ENCODE results near the gene PLGRKT.

The PLGRKT gene

GRCh38 chr9:5361326-5362010 lies 76.3 kb downstream of the PLGRKT start:
- TF ChIP-seq EZH2phosphoT487 (IDR thresholded peaks at IDR 0.05; ENCODE audit: borderline replicate concordance) = no peak
- TF ChIP-seq CTCF (conservative IDR thresholded peaks at IDR 0.05; ENCODE audit: low read length) = no peak
- no peak overlapping the region for H3K4me2 ChIP-seq (ENCODE audit: low read depth, low read length, poor library complexity, severe bottlenecking)
- no peaks in the 10 kb centered on the region for H3F3A ChIP-seq (ENCODE audit: low read depth)

DNA sequence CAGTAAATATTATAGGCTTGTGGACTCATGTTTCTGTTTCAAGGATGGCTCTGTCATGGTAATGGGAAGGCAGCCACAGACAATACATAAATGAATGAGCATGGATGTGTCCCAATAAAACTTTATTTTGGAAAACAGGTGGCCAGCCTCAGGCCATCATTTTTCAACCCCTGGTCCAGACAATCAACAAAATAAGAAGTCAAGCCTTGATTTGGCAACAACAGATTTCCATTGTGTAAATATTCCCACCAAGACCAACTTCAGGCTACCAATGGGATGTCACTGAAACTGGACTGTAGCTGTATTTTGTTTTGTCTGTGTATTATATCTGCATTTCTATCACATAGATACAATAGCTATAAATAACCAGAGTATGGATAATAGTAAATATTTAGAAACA lies 77.4 kb downstream of the PLGRKT start:
- Histone ChIP-seq H3K9me3 (ENCODE audit: insufficient read depth, low read depth, low read length) (no peaks in the 10 kb centered on the region), H3K9ac (ENCODE audit: low read depth, low read length, poor library complexity, severe bottlenecking) (no peak overlapping the region), H4K20me1 (ENCODE audit: insufficient read depth, low read length, poor library complexity, severe bottlenecking) (no peaks in the 10 kb centered on the region), H3K36me3 (ENCODE audit: insufficient read depth, low read length) (no peaks in the 10 kb centered on the region), H3K4me2 (ENCODE audit: low read depth, low read length, poor library complexity, severe bottlenecking) (no peak overlapping the region), H3K4me3 (ENCODE audit: low read length, poor library complexity, severe bottlenecking) (no peak overlapping the region), H3K4me1 (ENCODE audit: insufficient read depth, low read length, poor library complexity, severe bottlenecking) (no peaks in the 10 kb centered on the region), H3F3A (ENCODE audit: low read depth) (no peaks in the 10 kb centered on the region), H3K27me3 (ENCODE audit: insufficient read depth, low read length, poor library complexity, severe bottlenecking) (no peaks in the 10 kb centered on the region), H3K79me2 (ENCODE audit: insufficient read depth, low read length) (no peaks in the 10 kb centered on the region), H3K9me2 (replicated peaks; ENCODE audit: low read depth, low read length) (no peaks in the 10 kb centered on the region), H2AFZ (ENCODE audit: low read length) (no peak overlapping the region)
- no peak for TF ChIP-seq EZH2phosphoT487 (IDR thresholded peaks at IDR 0.05; ENCODE audit: borderline replicate concordance)
- TF ChIP-seq CTCF (conservative IDR thresholded peaks at IDR 0.05; ENCODE audit: low read length) = no peak

More at GRCh38 chr9:5361326-5362010, 76.3 kb downstream of the PLGRKT start:
- no peaks in the 10 kb centered on the region for H3K4me1 ChIP-seq (ENCODE audit: insufficient read depth, low read length, poor library complexity, severe bottlenecking)
- no peaks in the 10 kb centered on the region for H3K79me2 ChIP-seq (ENCODE audit: insufficient read depth, low read length)
- no peaks in the 10 kb centered on the region for H3K27me3 ChIP-seq (ENCODE audit: insufficient read depth, low read length, poor library complexity, severe bottlenecking)
- H3K9me2 ChIP-seq (replicated peaks; ENCODE audit: low read depth, low read length) = no peaks in the 10 kb centered on the region
- no peak overlapping the region for H2AFZ ChIP-seq (ENCODE audit: low read length)
- H3K4me3 ChIP-seq (ENCODE audit: low read length, poor library complexity, severe bottlenecking) = no peak overlapping the region
- no peaks in the 10 kb centered on the region for H3K9me3 ChIP-seq (ENCODE audit: insufficient read depth, low read depth, low read length)
- no peaks in the 10 kb centered on the region for H4K20me1 ChIP-seq (ENCODE audit: insufficient read depth, low read length, poor library complexity, severe bottlenecking)
- no peak overlapping the region for H3K9ac ChIP-seq (ENCODE audit: low read depth, low read length, poor library complexity, severe bottlenecking)
- H3K36me3 ChIP-seq (ENCODE audit: insufficient read depth, low read length) = no peaks in the 10 kb centered on the region

- peaks cover 12% of the 10 kb centered on the region for H3K4me1 ChIP-seq (ENCODE audit: insufficient read depth, low read length, poor library complexity, severe bottlenecking)
- H3K9me3 ChIP-seq (ENCODE audit: insufficient read depth, low read depth, low read length) = no peaks in the 10 kb centered on the region
- H3K79me2 ChIP-seq (ENCODE audit: insufficient read depth, low read length) = no peaks in the 10 kb centered on the region
- TF ChIP-seq CTCF (conservative IDR thresholded peaks at IDR 0.05; ENCODE audit: low read length) (no peak), EZH2phosphoT487 (IDR thresholded peaks at IDR 0.05; ENCODE audit: borderline replicate concordance) (no peak)
- H3K4me3 ChIP-seq (ENCODE audit: low read length, poor library complexity, severe bottlenecking) = no peak overlapping the region
- H3K27me3 ChIP-seq (ENCODE audit: insufficient read depth, low read length, poor library complexity, severe bottlenecking) = no peaks in the 10 kb centered on the region
- H3K9me2 ChIP-seq (replicated peaks; ENCODE audit: low read depth, low read length) = no peaks in the 10 kb centered on the region
- H3K4me2 ChIP-seq (ENCODE audit: low read depth, low read length, poor library complexity, severe bottlenecking) = no peak overlapping the region
- no peak overlapping the region for H3K9ac ChIP-seq (ENCODE audit: low read depth, low read length, poor library complexity, severe bottlenecking)
- H3K36me3 ChIP-seq (ENCODE audit: insufficient read depth, low read length) = no peaks in the 10 kb centered on the region
- no peaks in the 10 kb centered on the region for H4K20me1 ChIP-seq (ENCODE audit: insufficient read depth, low read length, poor library complexity, severe bottlenecking)
- H3F3A ChIP-seq (ENCODE audit: low read depth) = no peaks in the 10 kb centered on the region
- no peak overlapping the region for H2AFZ ChIP-seq (ENCODE audit: low read length)
Measured at GRCh38 chr9:5357431-5358105, 80.2 kb downstream of the PLGRKT start.
